Measurements from ENCODE around the gene CCR5AS.

GRCh38 chr3:46375814-46376213 lies 31.1 kb downstream of the CCR5AS start:
- TF ChIP-seq, protein P1, sequence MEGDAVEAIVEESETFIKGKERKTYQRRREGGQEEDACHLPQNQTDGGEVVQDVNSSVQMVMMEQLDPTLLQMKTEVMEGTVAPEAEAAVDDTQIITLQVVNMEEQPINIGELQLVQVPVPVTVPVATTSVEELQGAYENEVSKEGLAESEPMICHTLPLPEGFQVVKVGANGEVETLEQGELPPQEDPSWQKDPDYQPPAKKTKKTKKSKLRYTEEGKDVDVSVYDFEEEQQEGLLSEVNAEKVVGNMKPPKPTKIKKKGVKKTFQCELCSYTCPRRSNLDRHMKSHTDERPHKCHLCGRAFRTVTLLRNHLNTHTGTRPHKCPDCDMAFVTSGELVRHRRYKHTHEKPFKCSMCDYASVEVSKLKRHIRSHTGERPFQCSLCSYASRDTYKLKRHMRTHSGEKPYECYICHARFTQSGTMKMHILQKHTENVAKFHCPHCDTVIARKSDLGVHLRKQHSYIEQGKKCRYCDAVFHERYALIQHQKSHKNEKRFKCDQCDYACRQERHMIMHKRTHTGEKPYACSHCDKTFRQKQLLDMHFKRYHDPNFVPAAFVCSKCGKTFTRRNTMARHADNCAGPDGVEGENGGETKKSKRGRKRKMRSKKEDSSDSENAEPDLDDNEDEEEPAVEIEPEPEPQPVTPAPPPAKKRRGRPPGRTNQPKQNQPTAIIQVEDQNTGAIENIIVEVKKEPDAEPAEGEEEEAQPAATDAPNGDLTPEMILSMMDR (IDR thresholded peaks at IDR 0.05) = no peak
- no peak for TF ChIP-seq POLR2A (IDR thresholded peaks at IDR 0.05)

Data from uterus (tissue), 2 donors.